ENCODE data around the gene AXL.
A peak's percentile ranks its signal among the peaks of the same experiment; 100 is the strongest.
"Not testable (repeated sequence)": the region's sequence is repeated elsewhere in the genome, so short reads cannot be mapped to it uniquely, and the experiment has no call there.

Gene AXL

DNA sequence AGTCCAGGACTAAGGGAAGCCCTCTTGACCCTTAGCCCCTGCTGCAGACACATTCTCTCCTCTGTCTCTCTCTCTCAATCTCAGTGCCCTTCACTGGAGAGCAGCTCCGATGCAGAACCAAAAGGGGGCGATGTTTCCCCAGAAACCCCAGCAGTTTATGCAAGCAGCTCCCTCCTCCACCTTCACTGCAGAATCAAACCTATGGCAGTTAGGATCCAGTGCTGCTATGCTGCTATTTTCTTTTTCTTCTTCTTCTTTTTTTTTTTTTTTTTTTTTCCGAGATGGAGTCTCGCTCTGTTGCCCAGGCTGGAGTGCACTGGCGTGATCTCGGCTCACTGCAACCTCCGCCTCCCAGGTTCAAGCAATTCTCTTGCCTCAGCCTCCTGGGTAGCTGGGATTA is 14.7 kb upstream of the AXL start:
- not testable (repeated sequence) for H4K20me1 ChIP-seq (ENCODE audit: insufficient read depth, low read length); H3K79me2 ChIP-seq (ENCODE audit: low read length); H3K36me3 ChIP-seq (replicated peaks; ENCODE audit: low read depth, low read length); H3K9ac ChIP-seq (ENCODE audit: low read length); H3K4me3 ChIP-seq (ENCODE audit: low read length); H3K27me3 ChIP-seq (ENCODE audit: low read depth, low read length); H3K4me2 ChIP-seq (ENCODE audit: low read length); H3K27ac ChIP-seq (ENCODE audit: low read length); H3K4me1 ChIP-seq (ENCODE audit: low read length); H2AFZ ChIP-seq (ENCODE audit: low read depth, low read length); H3K9me3 ChIP-seq (ENCODE audit: insufficient read depth, low read length)
- peak; percentile 92 for TF ChIP-seq CTCF (IDR thresholded peaks at IDR 0.05; ENCODE audit: low read depth, low read length)

- Histone ChIP-seq H3K79me2 (ENCODE audit: low read length) (no peaks in the 10 kb centered on the region), H3K4me1 (ENCODE audit: low read length) (no peaks in the 10 kb centered on the region), H3K27me3 (ENCODE audit: low read depth, low read length) (0 out of 2 replicates have a peak, but pooled peaks cover 3% of the 10 kb centered on the region), H3K27ac (ENCODE audit: low read length) (no peak overlapping the region), H3K36me3 (replicated peaks; ENCODE audit: low read depth, low read length) (no peaks in the 10 kb centered on the region), H3K4me3 (ENCODE audit: low read length) (no peak overlapping the region), H3K9me3 (ENCODE audit: insufficient read depth, low read length) (no peaks in the 10 kb centered on the region), H3K4me2 (ENCODE audit: low read length) (no peak overlapping the region), H2AFZ (ENCODE audit: low read depth, low read length) (0 out of 2 replicates have a peak overlapping the region, but pooled peaks have one; percentile 52), H4K20me1 (ENCODE audit: insufficient read depth, low read length) (no peaks in the 10 kb centered on the region), H3K9ac (ENCODE audit: low read length) (no peak overlapping the region)
- TF ChIP-seq EZH2phosphoT487 (IDR thresholded peaks at IDR 0.05; ENCODE audit: low read depth) (no peak), CTCF (IDR thresholded peaks at IDR 0.05; ENCODE audit: low read depth, low read length) (peak; percentile 32)
Observed at GRCh38 chr19:41205995-41206394, 13.0 kb upstream of the AXL start.

DNA sequence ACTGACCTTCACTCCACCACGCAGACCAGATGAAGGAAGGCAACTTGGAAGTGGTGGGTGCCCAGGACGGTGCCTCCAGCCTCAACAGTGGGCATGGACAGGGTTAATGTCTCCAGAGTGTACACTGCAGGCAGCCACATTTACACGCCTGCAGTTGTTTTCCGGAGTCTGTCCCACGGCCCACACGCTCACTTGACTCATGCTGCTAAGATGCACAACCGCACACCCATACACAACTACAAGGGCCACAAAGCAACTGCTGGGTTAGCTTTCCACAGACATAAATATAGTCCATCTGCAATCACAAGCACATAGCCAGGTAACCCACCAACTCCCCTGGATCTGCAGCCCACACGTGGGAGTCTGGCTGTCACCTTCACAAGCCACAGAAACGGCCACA is 12.6 kb upstream of the AXL start:
- H4K20me1 ChIP-seq (ENCODE audit: insufficient read depth, low read length) = no peaks in the 10 kb centered on the region
- no peak overlapping the region for H3K27ac ChIP-seq (ENCODE audit: low read length)
- no peaks in the 10 kb centered on the region for H3K27me3 ChIP-seq (ENCODE audit: low read depth, low read length)
- H3K4me3 ChIP-seq (ENCODE audit: low read length) = no peak overlapping the region
- no peaks in the 10 kb centered on the region for H3K79me2 ChIP-seq (ENCODE audit: low read length)
- no peak for TF ChIP-seq EZH2phosphoT487 (IDR thresholded peaks at IDR 0.05; ENCODE audit: low read depth)
- no peak for TF ChIP-seq CTCF (IDR thresholded peaks at IDR 0.05; ENCODE audit: low read depth, low read length)
- H2AFZ ChIP-seq (ENCODE audit: low read depth, low read length) = no peak overlapping the region
- no peak overlapping the region for H3K9ac ChIP-seq (ENCODE audit: low read length)
- H3K4me1 ChIP-seq (ENCODE audit: low read length) = no peaks in the 10 kb centered on the region
- H3K9me3 ChIP-seq (ENCODE audit: insufficient read depth, low read length) = no peaks in the 10 kb centered on the region
- no peaks in the 10 kb centered on the region for H3K36me3 ChIP-seq (replicated peaks; ENCODE audit: low read depth, low read length)
- no peak overlapping the region for H3K4me2 ChIP-seq (ENCODE audit: low read length)

GRCh38 chr19:41206926-41207750 is 11.9 kb upstream of the AXL start:
- Histone ChIP-seq H3K4me3 (ENCODE audit: low read length) (no peak overlapping the region), H3K9ac (ENCODE audit: low read length) (no peak overlapping the region)

More at GRCh38 chr19:41206926-41207750, 11.9 kb upstream of the AXL start:
- no peaks in the 10 kb centered on the region for H3K36me3 ChIP-seq (replicated peaks; ENCODE audit: low read depth, low read length)
- H3K4me1 ChIP-seq (ENCODE audit: low read length) = no peaks in the 10 kb centered on the region
- H3K9me3 ChIP-seq (ENCODE audit: insufficient read depth, low read length) = no peaks in the 10 kb centered on the region
- H3K4me2 ChIP-seq (ENCODE audit: low read length) = no peak overlapping the region
- no peak overlapping the region for H2AFZ ChIP-seq (ENCODE audit: low read depth, low read length)
- no peak overlapping the region for H3K27ac ChIP-seq (ENCODE audit: low read length)
- H3K79me2 ChIP-seq (ENCODE audit: low read length) = no peaks in the 10 kb centered on the region
- no peaks in the 10 kb centered on the region for H4K20me1 ChIP-seq (ENCODE audit: insufficient read depth, low read length)
- H3K27me3 ChIP-seq (ENCODE audit: low read depth, low read length) = no peaks in the 10 kb centered on the region
- no peak for TF ChIP-seq EZH2phosphoT487 (IDR thresholded peaks at IDR 0.05; ENCODE audit: low read depth)
- no peak for TF ChIP-seq CTCF (IDR thresholded peaks at IDR 0.05; ENCODE audit: low read depth, low read length)

Data from OCI-LY3 (cell line).